Effector memory CD4-positive, alpha-beta T cell (primary cell): ENCODE data around the gene MACIR.

Source experiments
- DNase-seq, 3 donors: peaks; one replicate each; pipeline ENCODE4 v3.0.0-alpha.2; 2020
- H3K27ac ChIP-seq: 2 replicates; pipeline ENCODE4 v1.7.0; 2013; ENCODE audit warnings: mild to moderate bottlenecking, low read length, moderate library complexity; ENCODE audit not compliant: insufficient read depth, poor library complexity, severe bottlenecking
- H3K27me3 ChIP-seq: replicated peaks from 2 replicates; pipeline ENCODE4 v1.7.0; 2013; ENCODE audit warnings: mild to moderate bottlenecking, low read length; ENCODE audit not compliant: insufficient read depth, control insufficient read depth, poor library complexity, severe bottlenecking
- H3K36me3 ChIP-seq: 2 replicates; pipeline ENCODE4 v1.7.0; 2013; ENCODE audit warnings: mild to moderate bottlenecking, low read length, moderate library complexity; ENCODE audit not compliant: control insufficient read depth, insufficient read depth
- H3K4me1 ChIP-seq: 2 replicates; pipeline ENCODE4 v1.7.0; 2013; ENCODE audit warnings: low read length, mild to moderate bottlenecking; ENCODE audit not compliant: control insufficient read depth, insufficient read depth, poor library complexity, severe bottlenecking
- H3K4me3 ChIP-seq: 2 replicates; pipeline ENCODE4 v1.7.0; 2013; ENCODE audit warnings: low read length, low read depth, mild to moderate bottlenecking; ENCODE audit not compliant: insufficient read depth, poor library complexity, severe bottlenecking
- H3K9me3 ChIP-seq: 2 replicates; pipeline ENCODE4 v1.7.0; 2013; ENCODE audit warnings: mild to moderate bottlenecking, low read length, moderate library complexity; ENCODE audit not compliant: control insufficient read depth

The MACIR gene

DNA sequence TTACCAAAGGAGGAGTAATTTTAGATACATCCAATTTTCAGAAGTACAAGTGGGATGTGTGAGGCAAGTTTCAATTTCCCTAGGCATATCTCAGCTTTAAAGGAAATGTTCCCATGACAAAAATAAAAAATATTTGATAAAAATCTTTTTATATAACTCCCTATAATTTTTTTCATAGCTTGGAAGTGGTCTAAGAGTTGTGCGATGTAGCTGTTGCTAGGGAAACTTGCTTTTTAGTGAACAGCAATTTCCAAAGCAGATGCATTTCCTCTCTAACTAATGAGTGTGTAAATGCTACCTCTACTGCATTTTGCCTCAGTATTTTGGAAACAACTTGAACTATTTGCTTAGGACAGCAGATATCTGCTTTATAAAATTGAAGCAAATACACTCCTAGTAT lies 39.6 kb downstream of the MACIR start:
- Histone ChIP-seq H3K9me3 (no peaks in the 10 kb centered on the region), H3K27ac (no peak overlapping the region)

DNA sequence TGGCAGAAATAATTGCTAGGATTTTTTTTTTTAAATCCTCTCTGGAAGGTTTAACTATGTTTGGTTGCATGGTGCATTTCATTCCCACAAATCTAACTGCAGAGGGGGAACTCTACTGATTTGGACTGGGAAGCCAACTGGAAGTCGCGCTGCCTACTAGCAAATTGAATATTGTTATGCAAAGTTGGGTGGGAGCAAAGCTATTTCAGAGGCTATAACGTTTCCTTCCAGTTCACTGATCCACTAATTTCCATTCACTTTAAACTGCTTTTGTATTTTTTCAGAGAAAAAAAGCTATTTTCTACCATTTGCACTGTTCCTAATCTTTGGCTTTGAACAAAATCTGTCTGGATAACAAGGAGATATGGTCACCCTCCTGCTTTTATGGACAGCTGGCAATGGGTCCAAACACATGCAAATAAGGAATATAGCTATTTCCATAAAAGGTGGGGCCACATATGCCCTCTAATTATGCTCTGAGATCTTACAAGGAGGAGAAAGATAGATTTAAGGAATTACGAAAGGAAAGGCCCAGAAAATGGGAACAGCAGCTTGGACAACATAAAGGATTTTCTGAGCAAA lies 40.1 kb downstream of the MACIR start:
- Histone ChIP-seq H3K4me3 (no peak overlapping the region), H3K9me3 (no peaks in the 10 kb centered on the region), H3K27me3 (no peaks in the 10 kb centered on the region), H3K36me3 (no peaks in the 10 kb centered on the region), H3K4me1 (no peaks in the 10 kb centered on the region), H3K27ac (no peak overlapping the region)
- DNase-seq, result no peak

More for the DNA sequence above, 39.6 kb downstream of the MACIR start:
- Histone ChIP-seq H3K4me1 (no peaks in the 10 kb centered on the region), H3K36me3 (no peaks in the 10 kb centered on the region), H3K4me3 (no peak overlapping the region), H3K27me3 (no peaks in the 10 kb centered on the region)
- no peak for DNase-seq

DNA sequence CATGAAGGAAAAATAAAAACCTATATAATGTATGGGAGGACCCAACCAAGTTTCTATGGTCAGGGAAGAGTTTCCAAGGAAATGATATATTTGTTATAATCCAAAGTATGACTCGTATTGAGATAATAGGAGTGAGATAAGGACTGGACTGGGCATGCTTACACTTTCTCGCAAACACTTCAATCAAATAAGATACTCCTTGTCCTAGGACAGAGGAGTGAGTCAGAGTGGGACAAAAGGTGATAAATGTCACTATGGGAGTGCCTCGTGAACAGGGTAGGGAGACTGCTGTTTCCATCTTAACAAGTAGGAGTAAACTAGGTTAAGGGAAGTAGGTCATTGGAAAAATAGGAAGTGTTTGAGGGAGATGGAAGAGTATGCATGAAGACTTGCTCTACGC lies 47.2 kb downstream of the MACIR start:
- H3K4me3 ChIP-seq, result no peak overlapping the region
- no peak for DNase-seq
- no peaks in the 10 kb centered on the region for H3K4me1 ChIP-seq
- no peaks in the 10 kb centered on the region for H3K27me3 ChIP-seq
- no peaks in the 10 kb centered on the region for H3K36me3 ChIP-seq
- H3K9me3 ChIP-seq, result no peaks in the 10 kb centered on the region
- no peak overlapping the region for H3K27ac ChIP-seq

- no peak overlapping the region for H3K27ac ChIP-seq
Observed at GRCh38 chr5:103307470-103307869, 48.9 kb downstream of the MACIR start.

DNA sequence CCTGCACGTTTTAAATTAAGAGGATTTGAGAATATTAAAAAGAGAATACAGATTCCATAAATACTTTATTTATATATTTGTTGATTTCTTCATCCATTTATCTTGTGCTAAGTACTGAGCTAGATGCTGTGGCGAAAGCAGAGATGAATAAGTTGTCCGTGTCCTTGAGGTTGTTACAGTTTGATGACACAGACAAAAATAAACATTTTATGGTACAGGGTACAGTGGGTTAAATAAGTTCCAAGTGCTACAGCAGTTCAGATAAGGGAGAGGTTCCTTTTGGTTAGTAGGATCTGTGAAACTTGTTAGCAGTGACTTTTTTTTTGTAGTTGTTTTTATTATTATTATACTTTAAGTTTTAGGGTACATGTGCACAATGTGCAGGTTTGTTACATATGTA lies 50.2 kb downstream of the MACIR start:
- no peak overlapping the region for H3K27ac ChIP-seq
- DNase-seq, result no peak
- no peaks in the 10 kb centered on the region for H3K9me3 ChIP-seq
- H3K4me3 ChIP-seq, result no peak overlapping the region
- H3K27me3 ChIP-seq, result no peaks in the 10 kb centered on the region
- no peaks in the 10 kb centered on the region for H3K4me1 ChIP-seq
- no peaks in the 10 kb centered on the region for H3K36me3 ChIP-seq

More at GRCh38 chr5:103307470-103307869, 48.9 kb downstream of the MACIR start:
- Histone ChIP-seq H3K27me3 (no peaks in the 10 kb centered on the region), H3K9me3 (no peaks in the 10 kb centered on the region), H3K4me1 (no peaks in the 10 kb centered on the region), H3K4me3 (no peak overlapping the region), H3K36me3 (no peaks in the 10 kb centered on the region)
- DNase-seq, result no peak

GRCh38 chr5:103313056-103313455 lies 54.5 kb downstream of the MACIR start:
- Histone ChIP-seq H3K9me3 (no peaks in the 10 kb centered on the region), H3K27me3 (no peaks in the 10 kb centered on the region), H3K27ac (no peak overlapping the region), H3K36me3 (no peaks in the 10 kb centered on the region), H3K4me3 (no peak overlapping the region), H3K4me1 (no peaks in the 10 kb centered on the region)
- DNase-seq, result no peak

- no peak for DNase-seq
- Histone ChIP-seq H3K4me1 (no peaks in the 10 kb centered on the region), H3K4me3 (no peak overlapping the region), H3K27me3 (no peaks in the 10 kb centered on the region), H3K27ac (no peak overlapping the region), H3K9me3 (no peaks in the 10 kb centered on the region), H3K36me3 (no peaks in the 10 kb centered on the region)
Observed at GRCh38 chr5:103315455-103315854, 56.9 kb downstream of the MACIR start.

- no peaks in the 10 kb centered on the region for H3K27me3 ChIP-seq
- no peaks in the 10 kb centered on the region for H3K4me1 ChIP-seq
- H3K4me3 ChIP-seq, result no peak overlapping the region
- no peak for DNase-seq
- no peaks in the 10 kb centered on the region for H3K36me3 ChIP-seq
- H3K27ac ChIP-seq, result no peak overlapping the region
- H3K9me3 ChIP-seq, result no peaks in the 10 kb centered on the region
Observed at GRCh38 chr5:103327451-103327850, 68.9 kb downstream of the MACIR start.

DNA sequence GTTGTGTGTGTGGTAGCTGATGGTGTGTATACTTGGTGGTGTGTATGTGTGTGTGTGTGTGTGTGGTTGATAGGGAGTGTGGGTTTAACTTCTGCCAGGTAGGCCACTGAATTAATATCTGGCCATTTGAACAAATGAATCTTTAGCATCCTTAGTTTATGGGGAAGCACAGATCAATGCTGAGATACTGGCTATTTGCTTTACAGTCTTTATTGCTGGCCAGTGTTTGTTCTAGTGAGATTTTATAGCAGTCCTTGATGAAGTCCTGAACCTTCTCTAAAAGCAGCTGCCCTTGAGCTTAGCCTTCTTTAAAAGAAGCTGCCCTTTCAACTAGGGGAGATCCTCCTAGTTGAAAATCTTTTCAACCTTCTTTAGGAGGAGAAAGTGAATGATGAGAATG lies 69.3 kb downstream of the MACIR start:
- Histone ChIP-seq H3K27me3 (no peaks in the 10 kb centered on the region), H3K27ac (no peak overlapping the region), H3K4me3 (no peak overlapping the region), H3K9me3 (no peaks in the 10 kb centered on the region), H3K36me3 (no peaks in the 10 kb centered on the region), H3K4me1 (no peaks in the 10 kb centered on the region)
- no peak for DNase-seq
